Ectodermal cell (in vitro differentiated cells): Measurements from ENCODE around the gene CDH4.
"Not testable (repeated sequence)": the region's sequence is repeated elsewhere in the genome, so short reads cannot be mapped to it uniquely, and the experiment has no call there.

Source experiments
- H3K27ac ChIP-seq: 2 replicates; pipeline ENCODE4 v1.7.0; 2013; ENCODE audit warnings: mild to moderate bottlenecking, low read depth, low read length; ENCODE audit not compliant: insufficient read depth, poor library complexity, severe bottlenecking
- H3K27me3 ChIP-seq: 2 replicates; pipeline ENCODE4 v1.7.0; 2013; ENCODE audit warnings: mild to moderate bottlenecking, low read length; ENCODE audit not compliant: insufficient read depth, control insufficient read depth, poor library complexity, severe bottlenecking
- H3K36me3 ChIP-seq: one replicate; pipeline ENCODE4 v1.7.0; 2013; ENCODE audit warnings: low read length; ENCODE audit not compliant: control insufficient read depth, insufficient read depth
- H3K4me1 ChIP-seq: one replicate; pipeline ENCODE4 v1.7.0; 2013; ENCODE audit warnings: low read length; ENCODE audit not compliant: control insufficient read depth, insufficient read depth
- H3K4me3 ChIP-seq: 2 replicates; pipeline ENCODE4 v1.7.0; 2013; ENCODE audit warnings: low read depth, low read length, control low read depth; ENCODE audit not compliant: insufficient read depth
- H3K9me3 ChIP-seq: 2 replicates; pipeline ENCODE4 v1.7.0; 2013; ENCODE audit warnings: mild to moderate bottlenecking, low read length, moderate library complexity; ENCODE audit not compliant: control insufficient read depth
- WGBS, 2 experiments: methylation state at CpG; one replicate each; pipeline ENCODE4 v1.1.7; 2013; ENCODE audit warnings: missing lambda C conversion rate in 2 of 2; 5-methylcytosine and 5-hydroxymethylcytosine counted together

Gene CDH4

GRCh38 chr20:61937146-61937962 is 685.3 kb downstream of the CDH4 start:
- Histone ChIP-seq H3K4me1 (peaks cover 6% of the 10 kb centered on the region), H3K27me3 (no peaks in the 10 kb centered on the region), H3K9me3 (no peaks in the 10 kb centered on the region), H3K4me3 (no peak overlapping the region), H3K36me3 (no peaks in the 10 kb centered on the region), H3K27ac (no peak overlapping the region)
- WGBS, 2 experiments, result 83 to 84% methylated on average over 10 of the region's 10 CpGs

- H3K36me3 ChIP-seq, result no peaks in the 10 kb centered on the region
- H3K27me3 ChIP-seq, result no peaks in the 10 kb centered on the region
- 89 to 90% methylated on average over 31 of the region's 31 CpGs for WGBS, 2 experiments
- peaks cover 6% of the 10 kb centered on the region for H3K4me1 ChIP-seq
- no peaks in the 10 kb centered on the region for H3K9me3 ChIP-seq
- H3K4me3 ChIP-seq, result no peak overlapping the region
- no peak overlapping the region for H3K27ac ChIP-seq
Measured at GRCh38 chr20:61937963-61938838, 686.1 kb downstream of the CDH4 start.

GRCh38 chr20:61938839-61939690 is 687.0 kb downstream of the CDH4 start:
- H3K9me3 ChIP-seq, result no peaks in the 10 kb centered on the region
- no peaks in the 10 kb centered on the region for H3K36me3 ChIP-seq
- no peak overlapping the region for H3K4me3 ChIP-seq
- H3K27ac ChIP-seq, result no peak overlapping the region
- no peaks in the 10 kb centered on the region for H3K27me3 ChIP-seq
- WGBS, 2 experiments, result 93% methylated on average over 27 of the region's 27 CpGs
- peaks cover 4% of the 10 kb centered on the region for H3K4me1 ChIP-seq

- no peaks in the 10 kb centered on the region for H3K36me3 ChIP-seq
- H3K27me3 ChIP-seq, result no peaks in the 10 kb centered on the region
- WGBS, 2 experiments, result 87 to 91% methylated on average over 13 of the region's 13 CpGs
- no peak overlapping the region for H3K4me3 ChIP-seq
- no peak overlapping the region for H3K27ac ChIP-seq
- H3K4me1 ChIP-seq, result no peaks in the 10 kb centered on the region
- no peaks in the 10 kb centered on the region for H3K9me3 ChIP-seq
Measured at GRCh38 chr20:61939691-61940360, 687.8 kb downstream of the CDH4 start.

- Histone ChIP-seq H3K36me3 (no peaks in the 10 kb centered on the region), H3K27me3 (no peaks in the 10 kb centered on the region), H3K27ac (no peak overlapping the region), H3K9me3 (no peaks in the 10 kb centered on the region), H3K4me1 (no peaks in the 10 kb centered on the region), H3K4me3 (no peak overlapping the region)
- 94 to 95% methylated on average over 17 of the region's 17 CpGs for WGBS, 2 experiments
Measured at GRCh38 chr20:61940491-61940890, 688.4 kb downstream of the CDH4 start.

- Histone ChIP-seq H3K36me3 (no peaks in the 10 kb centered on the region), H3K4me3 (no peak overlapping the region), H3K9me3 (no peaks in the 10 kb centered on the region), H3K4me1 (no peaks in the 10 kb centered on the region), H3K27me3 (no peaks in the 10 kb centered on the region), H3K27ac (no peak overlapping the region)
- 87 to 90% methylated on average over 16 of the region's 16 CpGs for WGBS, 2 experiments
Measured at GRCh38 chr20:61940976-61941720, 689.1 kb downstream of the CDH4 start.

- Histone ChIP-seq H3K4me1 (no peaks in the 10 kb centered on the region), H3K9me3 (no peaks in the 10 kb centered on the region), H3K27ac (no peak overlapping the region), H3K4me3 (no peak overlapping the region), H3K36me3 (no peaks in the 10 kb centered on the region), H3K27me3 (no peaks in the 10 kb centered on the region)
- WGBS, 2 experiments, result 93% methylated on average over 16 of the region's 16 CpGs
Measured at GRCh38 chr20:61941721-61942405, 689.8 kb downstream of the CDH4 start.

GRCh38 chr20:61942526-61942925 is 690.5 kb downstream of the CDH4 start:
- Histone ChIP-seq H3K4me3 (no peak overlapping the region), H3K36me3 (no peaks in the 10 kb centered on the region), H3K27me3 (no peaks in the 10 kb centered on the region), H3K27ac (no peak overlapping the region), H3K4me1 (no peaks in the 10 kb centered on the region), H3K9me3 (no peaks in the 10 kb centered on the region)
- WGBS, 2 experiments, result 92 to 95% methylated on average over 9 of the region's 9 CpGs

- not testable (repeated sequence) for H3K4me3 ChIP-seq, H3K9me3 ChIP-seq, H3K4me1 ChIP-seq, H3K27me3 ChIP-seq, H3K36me3 ChIP-seq, H3K27ac ChIP-seq
- WGBS, 2 experiments, result 94 to 95% methylated on average over 28 to 31 of the region's 34 CpGs
Measured at GRCh38 chr20:61944967-61945366, 692.9 kb downstream of the CDH4 start.
